ENCODE results near the gene CLDN24.

Gene CLDN24

DNA sequence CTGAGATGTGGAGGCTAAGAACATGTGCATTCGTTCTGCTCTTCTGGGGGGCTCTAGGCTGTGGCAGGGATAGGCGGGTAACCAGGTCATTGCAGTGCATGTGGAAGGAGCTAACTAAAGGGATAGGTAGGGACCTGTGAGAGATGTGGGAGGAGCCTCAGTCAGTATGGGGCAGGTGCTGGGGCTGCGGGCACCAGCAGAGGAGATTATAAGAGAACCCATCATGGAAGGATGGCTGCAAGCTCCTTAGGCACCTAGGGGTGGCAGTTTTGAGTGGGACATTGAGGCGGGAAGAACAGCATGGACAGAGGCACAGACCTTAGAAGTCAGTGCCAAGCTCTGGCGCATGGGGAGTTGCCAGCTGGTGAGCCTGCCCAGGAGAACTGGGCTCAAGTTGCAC, 9.4 kb downstream of the CLDN24 start:
- no peak for DNase-seq (ENCODE audit: low read depth)
- H3K4me3 ChIP-seq (ENCODE audit: low read length) = no peak overlapping the region
- no peak for TF ChIP-seq CTCF (conservative IDR thresholded peaks at IDR 0.05; ENCODE audit: low read length)

- no peak for TF ChIP-seq CTCF (conservative IDR thresholded peaks at IDR 0.05; ENCODE audit: low read length)
- H3K4me3 ChIP-seq (ENCODE audit: low read length) = no peak overlapping the region
- DNase-seq (ENCODE audit: low read depth) = no peak
Observed at GRCh38 chr4:183306811-183307210, 15.4 kb downstream of the CLDN24 start.

DNA sequence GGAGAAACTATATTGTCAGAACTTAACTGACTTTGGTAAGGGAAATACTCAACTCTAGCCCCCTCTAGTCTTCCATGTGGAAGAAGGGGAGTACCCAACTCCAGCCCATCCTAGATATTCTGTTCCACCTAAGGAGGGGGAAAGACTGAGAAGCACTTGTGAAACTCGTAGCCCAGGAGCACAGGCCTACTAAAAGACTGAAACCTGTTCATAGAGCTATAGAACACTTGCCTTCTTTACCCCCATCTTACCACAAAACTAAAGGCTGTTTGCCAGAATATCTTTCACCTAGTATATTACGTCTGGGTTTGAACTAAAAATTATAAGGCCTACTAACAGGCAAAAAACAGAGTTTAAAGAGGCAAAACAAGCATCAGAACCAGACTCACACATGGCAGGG, 17.7 kb downstream of the CLDN24 start:
- no peak for TF ChIP-seq CTCF (conservative IDR thresholded peaks at IDR 0.05; ENCODE audit: low read length)
- H3K4me3 ChIP-seq (ENCODE audit: low read length) = no peak overlapping the region
- no peak for DNase-seq (ENCODE audit: low read depth)

GRCh38 chr4:183304067-183304466, 18.2 kb downstream of the CLDN24 start:
- H3K4me3 ChIP-seq (ENCODE audit: low read length) = no peak overlapping the region

DNA sequence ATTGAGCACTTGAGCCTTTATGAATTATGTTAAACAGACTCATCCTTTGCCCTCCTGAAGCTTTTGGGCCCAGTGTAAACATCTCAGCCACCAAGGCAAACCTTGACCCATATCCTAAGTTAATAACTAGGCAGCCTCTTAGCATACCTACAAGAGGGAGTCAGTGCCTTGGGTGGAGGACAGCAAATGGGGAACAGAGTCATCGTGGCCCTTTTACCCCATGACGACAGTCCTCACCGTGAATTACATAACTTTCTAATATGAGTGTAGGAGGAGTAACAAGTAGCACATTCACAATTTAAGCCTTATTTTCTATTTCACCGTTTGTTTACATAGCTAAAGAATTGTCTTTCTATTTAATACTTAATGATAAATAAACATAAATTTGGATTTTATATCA, 18.9 kb downstream of the CLDN24 start:
- no peak for DNase-seq (ENCODE audit: low read depth)
- no peak overlapping the region for H3K4me3 ChIP-seq (ENCODE audit: low read length)
- no peak for TF ChIP-seq CTCF (conservative IDR thresholded peaks at IDR 0.05; ENCODE audit: low read length)

More at GRCh38 chr4:183304067-183304466, 18.2 kb downstream of the CLDN24 start:
- DNase-seq (ENCODE audit: low read depth) = no peak
- no peak for TF ChIP-seq CTCF (conservative IDR thresholded peaks at IDR 0.05; ENCODE audit: low read length)

DNA sequence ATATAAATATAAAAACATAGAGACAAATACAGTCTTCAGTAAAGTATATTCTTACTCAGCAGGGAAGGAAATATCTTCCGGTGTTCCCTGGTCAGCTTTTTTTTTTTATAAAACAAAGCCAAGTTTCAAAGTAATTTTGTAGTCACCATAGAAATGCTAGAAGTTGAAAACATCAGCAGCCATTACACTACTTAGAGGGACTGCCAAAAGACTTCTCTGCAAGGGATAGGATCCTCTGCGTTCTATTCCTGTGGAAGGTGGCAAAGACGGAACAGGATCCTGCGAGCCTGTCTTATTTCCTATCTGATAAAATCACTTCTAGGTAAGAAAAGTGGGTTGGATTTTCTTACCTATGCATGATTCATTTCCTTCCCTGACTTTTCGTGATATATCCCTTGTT, 21.6 kb downstream of the CLDN24 start:
- no peak overlapping the region for H3K4me3 ChIP-seq (ENCODE audit: low read length)
- no peak for DNase-seq (ENCODE audit: low read depth)
- no peak for TF ChIP-seq CTCF (conservative IDR thresholded peaks at IDR 0.05; ENCODE audit: low read length)

DNA sequence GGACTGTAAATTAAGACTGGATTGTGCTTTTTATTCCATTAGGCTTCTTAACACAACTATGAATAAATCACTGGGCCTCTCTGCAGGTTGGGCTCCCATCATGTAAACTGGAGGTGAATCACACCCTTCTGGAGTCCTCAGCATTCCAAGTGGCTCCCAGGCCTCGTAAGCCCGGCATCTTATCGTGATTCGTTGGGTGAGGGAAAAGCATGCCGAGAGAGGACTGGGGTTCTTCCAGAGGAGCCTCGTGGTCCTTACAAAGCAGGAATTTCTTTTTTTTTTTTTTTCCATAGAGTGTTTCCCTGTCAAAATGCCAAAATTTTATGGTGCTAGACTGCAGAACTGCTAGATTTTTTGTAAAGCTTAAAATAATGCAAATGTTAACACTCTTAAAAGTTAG, 22.2 kb downstream of the CLDN24 start:
- no peak overlapping the region for H3K4me3 ChIP-seq (ENCODE audit: low read length)
- no peak for TF ChIP-seq CTCF (conservative IDR thresholded peaks at IDR 0.05; ENCODE audit: low read length)
- no peak for DNase-seq (ENCODE audit: low read depth)
